Inflammatory macrophage (primary cell): ENCODE measurements around the gene CPOX.

Experiments used
- DNase-seq, 2 donors: peaks; one replicate each; pipeline ENCODE4 v3.0.0-alpha.2; 2020 to 2022

CPOX gene

DNA sequence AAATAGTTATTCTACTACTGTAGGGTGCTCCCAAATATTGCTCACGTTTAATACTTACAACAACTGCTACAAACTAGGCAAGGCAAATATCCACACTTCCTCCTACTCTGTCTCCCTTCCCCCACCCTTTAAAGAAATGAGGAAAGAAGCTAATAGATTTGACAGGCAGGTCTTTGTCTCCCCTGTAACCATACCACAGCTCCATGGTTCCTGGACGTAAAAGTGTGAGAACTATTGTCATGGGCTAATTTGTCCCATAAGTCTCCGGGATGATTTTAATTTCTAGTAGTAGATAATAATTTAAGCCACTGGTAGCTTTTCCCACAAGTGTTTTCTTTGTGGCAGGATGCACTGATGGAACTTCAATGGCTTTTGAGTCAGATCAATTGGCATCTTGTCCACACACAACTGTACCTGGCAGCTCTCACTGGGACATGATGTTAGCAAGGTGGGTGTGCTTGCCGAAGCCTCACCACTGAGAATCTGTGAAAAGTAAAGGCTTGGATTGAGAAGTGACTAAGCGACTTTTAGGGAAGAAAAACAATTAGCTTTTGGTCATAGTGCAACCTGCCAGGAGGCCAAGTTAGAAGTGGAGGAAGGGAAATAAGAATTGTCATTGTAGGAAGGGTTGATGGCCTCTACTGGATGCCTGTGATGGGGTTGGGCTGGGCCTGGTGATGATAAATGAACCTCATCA lies 1.4 kb upstream of the CPOX start:
- peak in 1 of 2 donors; percentile 44 for DNase-seq

DNA sequence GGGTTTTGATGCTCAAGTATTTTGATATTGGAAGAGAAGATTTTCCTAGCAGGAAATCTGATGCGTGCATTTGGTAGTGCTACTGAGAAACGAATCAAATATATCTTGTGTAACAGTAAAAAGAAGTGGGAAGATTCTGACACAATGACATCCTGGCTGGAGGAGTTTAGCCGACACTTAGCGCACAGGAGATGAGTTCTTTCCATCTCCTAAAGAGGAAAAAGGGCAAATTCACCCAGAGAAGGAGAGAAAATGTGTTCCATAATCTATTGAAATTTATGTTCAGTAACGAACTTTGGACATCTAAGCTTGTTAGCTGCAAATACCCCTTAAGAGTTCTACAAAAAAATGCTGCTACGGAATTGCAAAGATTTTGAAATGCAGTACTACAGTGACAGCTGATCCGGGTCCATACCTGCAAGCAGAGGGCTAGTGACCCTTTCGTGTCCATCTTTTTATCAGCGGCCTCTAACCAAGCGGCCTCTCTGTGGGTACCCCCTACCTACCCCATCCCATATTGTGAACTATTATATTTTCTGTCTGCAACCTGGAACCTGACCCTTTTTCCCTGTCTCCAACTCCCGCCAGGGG lies 971 bp downstream of the CPOX start:
- DNase-seq = peak; percentile 25 to 33

DNA sequence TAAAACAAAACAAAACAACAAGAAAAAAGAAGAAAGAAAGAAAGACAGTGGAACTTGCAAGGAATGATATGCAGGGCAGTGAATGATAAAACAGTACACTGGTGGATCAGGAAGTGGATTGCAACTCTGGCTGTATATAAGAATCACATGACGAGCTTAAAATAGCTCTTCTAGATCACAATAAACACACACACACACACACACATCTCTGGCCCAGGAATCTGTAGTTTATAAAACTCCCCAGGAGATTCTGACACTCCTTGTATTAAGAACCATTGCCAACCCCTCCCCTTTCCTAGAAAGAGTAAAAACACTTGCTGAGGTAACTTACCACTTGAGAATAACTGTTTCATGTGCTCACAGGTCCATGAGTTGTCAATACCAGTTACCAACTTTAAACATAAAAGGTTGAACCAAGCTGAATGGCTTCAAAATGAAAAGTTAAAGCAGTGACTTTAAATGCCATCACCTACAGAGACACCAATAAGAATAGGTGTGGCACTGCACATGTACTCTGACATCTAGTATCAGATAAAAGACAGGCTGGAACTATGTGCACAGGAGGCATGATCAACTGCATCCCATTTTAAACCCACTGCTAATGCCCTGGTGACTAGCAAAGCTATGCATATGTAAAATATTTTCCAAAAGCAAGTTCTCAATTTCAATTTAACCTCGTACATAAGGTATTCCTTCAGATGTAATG lies 3.9 kb downstream of the CPOX start:
- peak in 1 of 2 donors; percentile 35 for DNase-seq

- DNase-seq = no peak
Measured at GRCh38 chr3:98588065-98588464, 5.3 kb downstream of the CPOX start.

DNA sequence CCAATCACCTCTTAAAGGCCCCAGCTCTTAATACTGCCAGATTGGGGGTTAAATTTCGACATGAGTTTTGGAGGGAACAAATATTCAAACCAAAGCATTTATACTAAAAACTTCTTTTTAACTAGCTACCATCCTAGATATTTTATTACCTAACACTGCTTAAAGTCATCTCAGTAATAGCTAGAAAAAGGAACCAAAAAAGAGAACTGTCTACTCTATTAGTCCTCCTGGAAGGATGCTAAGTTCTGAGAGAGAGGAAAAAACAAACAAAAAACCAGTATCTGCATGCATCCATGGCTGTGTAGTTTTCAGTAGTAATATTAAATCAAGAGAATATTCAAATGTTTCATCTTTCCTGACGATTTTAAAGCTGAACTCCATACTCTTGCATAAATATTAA lies 5.8 kb downstream of the CPOX start:
- peak in 1 of 2 donors; percentile 76 for DNase-seq

- no peak for DNase-seq
Measured at GRCh38 chr3:98584547-98584946, 8.9 kb downstream of the CPOX start.

DNA sequence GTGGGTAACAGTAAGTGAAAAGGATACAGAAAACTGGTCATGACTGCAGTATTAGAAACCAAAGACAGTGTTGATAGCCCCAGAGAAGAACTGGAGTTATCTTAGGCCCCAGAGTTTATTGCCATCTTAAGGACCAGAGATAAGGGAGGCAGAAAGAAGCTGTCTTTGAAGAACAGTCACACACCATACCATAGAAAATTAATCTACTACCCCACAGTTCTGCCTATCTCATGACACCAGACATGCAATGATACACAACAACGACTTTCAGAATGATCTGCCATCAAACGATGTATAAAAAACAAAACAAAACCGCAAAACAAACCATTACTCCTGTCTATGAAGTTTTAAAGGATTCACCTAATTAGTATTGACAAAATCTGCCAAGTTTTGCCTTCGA lies 9.6 kb downstream of the CPOX start:
- DNase-seq = no peak

GRCh38 chr3:98582042-98582441 lies 11.4 kb downstream of the CPOX start:
- no peak for DNase-seq

DNA sequence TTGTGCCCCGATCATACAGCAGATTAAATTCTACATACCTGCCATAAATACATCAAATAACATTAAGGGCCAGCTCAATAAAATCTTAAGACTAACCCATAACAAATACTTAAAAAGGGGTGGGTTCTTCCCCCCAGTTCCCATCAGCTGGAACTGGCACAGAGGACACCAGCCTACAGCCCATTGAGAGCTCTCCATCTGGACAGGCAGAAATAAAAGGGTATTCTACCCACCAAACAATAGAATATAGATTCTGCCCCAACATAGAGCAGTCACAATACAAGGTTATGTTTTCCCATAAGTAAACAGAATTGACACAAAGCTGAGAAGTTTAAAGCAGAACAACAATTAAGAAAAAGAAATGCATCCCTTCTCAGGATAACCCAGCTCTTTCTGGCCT lies 11.9 kb downstream of the CPOX start:
- no peak for DNase-seq

DNA sequence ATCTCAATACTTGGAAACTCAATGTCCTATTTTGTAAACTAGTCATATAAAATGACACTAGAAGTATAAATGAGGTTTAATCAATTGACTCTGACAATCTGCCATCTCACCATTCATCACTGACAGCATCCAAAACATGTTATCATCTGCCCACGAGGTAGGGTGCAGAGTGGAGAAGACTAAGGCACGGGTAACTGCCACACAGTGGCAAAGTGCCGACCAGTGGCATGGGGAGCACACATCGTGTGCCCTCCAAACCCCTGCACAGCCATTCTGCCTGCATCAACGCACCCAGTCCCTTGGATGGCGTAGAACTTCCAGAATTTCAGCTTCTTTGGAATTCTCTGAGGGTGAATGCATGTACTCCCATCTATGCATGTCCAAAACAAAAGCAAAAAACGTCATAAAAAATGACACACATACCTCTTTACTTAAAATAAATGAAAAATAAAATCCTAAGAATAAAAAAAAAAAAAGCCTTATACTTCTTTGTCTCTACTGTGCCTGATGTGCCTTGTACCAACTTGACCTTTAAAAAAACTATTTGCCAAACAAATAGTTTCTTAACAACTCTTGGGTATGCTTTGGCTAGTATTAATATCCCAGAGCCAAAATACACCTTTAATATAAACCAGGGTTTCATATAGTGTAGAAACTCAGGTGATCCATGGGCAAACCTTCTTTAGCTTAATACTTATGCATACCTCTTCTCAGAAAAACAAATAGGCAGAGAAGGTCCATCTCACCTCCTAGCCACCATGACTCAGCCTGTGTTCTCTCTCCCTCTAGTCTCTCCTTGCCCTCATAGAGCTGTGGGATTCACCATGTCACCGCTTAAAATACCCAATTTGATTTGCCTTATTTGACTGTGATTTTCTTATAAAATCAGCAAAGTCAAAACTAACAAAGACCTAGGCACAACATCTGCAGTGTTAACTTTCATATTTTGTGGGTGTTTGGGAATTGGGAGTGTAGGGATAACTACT lies 12.7 kb downstream of the CPOX start:
- DNase-seq = no peak

DNA sequence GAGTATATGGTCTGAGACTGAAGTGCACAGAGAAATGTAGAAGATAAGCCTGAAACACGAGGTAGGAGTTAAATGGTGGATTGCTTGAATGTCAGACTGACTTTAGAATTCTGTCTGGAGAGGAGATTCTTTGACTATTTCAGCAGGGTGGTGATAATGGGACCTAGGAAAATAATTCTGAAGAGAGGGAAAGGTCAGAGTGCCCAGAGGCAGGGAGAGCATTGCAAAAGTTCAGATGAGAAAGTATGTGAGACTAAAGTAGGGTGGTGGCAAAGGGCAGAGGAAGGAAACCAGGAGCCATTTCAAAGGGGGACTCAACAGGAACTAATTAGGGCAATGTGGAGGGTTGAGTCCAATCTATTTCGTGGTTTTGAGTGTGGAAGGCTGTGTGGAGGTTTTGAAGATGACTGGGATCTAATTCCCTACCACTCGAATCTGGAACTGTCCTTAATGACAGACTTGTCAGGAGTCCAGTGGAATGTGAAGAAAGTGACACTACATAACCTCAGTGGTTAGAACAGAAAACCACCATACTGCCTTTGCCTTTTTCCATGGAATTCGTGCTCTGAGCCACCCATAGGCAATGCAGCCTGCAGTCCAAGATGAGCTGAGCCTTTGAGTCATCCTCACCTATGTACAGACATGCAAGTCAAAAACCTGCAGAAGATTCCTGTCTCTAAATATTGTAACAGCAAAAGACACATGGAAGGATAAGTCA lies 16.1 kb downstream of the CPOX start:
- no peak for DNase-seq

DNA sequence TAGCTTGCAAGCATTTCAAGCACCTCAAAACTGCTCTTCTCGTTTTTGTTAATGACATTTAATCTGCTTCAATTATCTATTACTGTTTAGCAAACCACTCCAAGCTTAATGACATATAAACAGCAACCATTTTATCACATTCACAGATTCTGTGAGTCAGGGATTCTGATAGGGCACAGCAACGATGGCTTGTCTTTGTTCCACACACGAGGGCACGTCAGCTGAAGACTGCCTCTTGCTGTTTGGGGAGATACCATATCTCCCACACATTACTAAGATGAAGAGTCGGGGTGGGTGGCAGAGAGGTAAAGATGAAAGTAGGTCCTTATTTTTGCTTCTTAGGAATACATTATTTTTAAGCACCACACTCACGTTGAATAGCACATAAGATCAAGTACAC lies 19.3 kb downstream of the CPOX start:
- DNase-seq = no peak

GRCh38 chr3:98573181-98573728 lies 20.2 kb downstream of the CPOX start:
- DNase-seq = peak in 1 of 2 donors; percentile 24

GRCh38 chr3:98568402-98568801 lies 25.0 kb downstream of the CPOX start:
- DNase-seq = no peak

DNA sequence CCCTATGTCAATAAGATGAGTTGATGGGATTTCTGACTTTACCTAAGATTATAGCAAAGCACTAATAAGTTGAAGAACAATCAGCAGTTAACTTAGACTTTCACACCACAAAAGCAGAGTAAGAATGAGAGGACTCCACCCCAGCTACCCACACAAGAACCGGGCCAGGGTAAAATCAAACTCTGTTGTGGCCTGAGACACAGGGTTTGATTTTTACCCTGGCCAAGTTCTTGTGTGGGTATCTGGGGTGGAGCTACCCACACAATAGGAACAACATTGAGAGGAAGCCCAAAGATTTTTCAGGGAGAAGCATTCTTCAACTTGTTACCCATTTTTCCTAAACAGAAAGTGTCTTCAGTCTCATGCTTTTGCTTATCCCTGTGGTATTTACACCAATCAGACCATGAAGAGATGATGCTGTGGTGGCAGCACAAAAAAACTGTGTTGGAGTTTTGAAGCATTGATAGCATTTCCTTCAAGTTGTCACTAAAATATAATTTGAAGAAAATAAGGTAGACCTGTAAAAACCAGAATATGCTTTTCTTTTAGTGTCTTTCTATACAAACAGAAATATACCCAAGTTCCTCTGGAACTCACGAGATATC lies 25.6 kb downstream of the CPOX start:
- no peak for DNase-seq

- no peak for DNase-seq
Measured at GRCh38 chr3:98565843-98566242, 27.6 kb downstream of the CPOX start.

- no peak for DNase-seq
Measured at GRCh38 chr3:98565237-98565643, 28.2 kb downstream of the CPOX start.

DNA sequence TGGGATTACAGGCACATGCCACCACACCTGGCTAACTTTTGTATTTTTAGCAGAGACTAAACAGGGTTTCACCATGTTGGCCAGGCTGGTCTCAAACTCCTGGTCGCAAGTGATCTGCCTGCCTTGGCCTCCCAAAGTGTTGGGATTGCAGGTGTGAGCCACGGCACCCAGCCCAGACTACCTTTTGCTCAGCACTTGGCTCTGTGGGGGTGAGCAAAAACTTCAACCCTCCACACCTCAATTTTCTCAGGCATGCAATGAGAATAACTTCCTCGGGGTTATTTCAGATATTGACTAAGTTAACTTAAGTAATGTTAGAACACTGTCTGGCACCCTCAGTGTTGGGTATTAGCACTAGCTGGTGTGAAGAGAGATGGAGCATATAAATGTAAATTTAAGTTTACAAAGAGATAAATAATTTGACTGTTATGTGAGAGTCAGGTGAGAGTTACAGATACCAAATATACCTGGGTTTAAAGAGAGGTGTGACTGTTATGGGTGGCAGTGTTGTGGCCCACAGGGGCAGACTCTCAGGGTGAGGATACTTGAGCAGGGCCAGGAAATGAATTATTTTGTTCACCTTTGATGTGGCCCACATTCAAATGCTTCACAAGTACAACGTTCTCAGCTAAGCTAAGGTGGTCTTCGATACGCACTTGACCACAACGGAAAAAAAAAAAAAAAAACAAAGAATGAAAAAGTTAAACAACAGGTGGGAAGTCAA lies 29.0 kb downstream of the CPOX start:
- no peak for DNase-seq

GRCh38 chr3:98563661-98564281 lies 29.6 kb downstream of the CPOX start:
- DNase-seq = peak; percentile 26 to 73
